IMR-90 (cell line): ENCODE results near the gene FRMPD4. TPM values are rescaled to one million over a fixed set of nuclear protein-coding genes. Genes with fewer than 3 reads are reported as not detected.
A peak's percentile ranks its signal among the peaks of the same experiment; 100 is the strongest.

Source experiments
- ATAC-seq: fragments of 200-7000 bp; cut with Tn5 transposase; 2 replicates; pipeline ENCODE4 v1.9.1; 2020; ENCODE audit warnings: low read depth, mild to moderate bottlenecking, moderate library complexity
- BruUV-seq: library from RNA; stranded (reverse); fragments of 400-500 nt; replicated peaks from 2 replicates; lab custom pipeline; 2021; lab: Mats Ljungman, UMichigan
- CTCF ChIA-PET: fragments of 300-600 bp; formaldehyde crosslinking; extraction: SDS; loops from one replicate; lab custom pipeline; 2021; ENCODE audit warnings: antibody characterized with exemption; lab: Yijun Ruan, JAX
- POLR2A ChIA-PET: fragments of 300-600 bp; sonication (Branson Sonifier 250); formaldehyde crosslinking; loops from one replicate; lab custom pipeline; 2022; ENCODE audit warnings: antibody characterized with exemption; ENCODE audit not compliant: unreplicated experiment; lab: Charles Lee
- DNase-seq: peaks from one replicate; pipeline ENCODE4 v3.0.0; 2013
- H2AFZ ChIP-seq: replicated peaks from 2 replicates; pipeline ENCODE3; 2013; ENCODE audit warnings: low read length, mild to moderate bottlenecking; ENCODE audit not compliant: poor library complexity
- H2AK5ac ChIP-seq: 2 replicates; pipeline ENCODE4 v1.6.1; 2013; ENCODE audit warnings: low read depth, low read length, inconsistent platforms
- H2AK9ac ChIP-seq: replicated peaks from 2 replicates; pipeline ENCODE3; 2013; ENCODE audit warnings: mild to moderate bottlenecking, low read depth, low read length, moderate library complexity; ENCODE audit not compliant: poor library complexity
- H2BK120ac ChIP-seq: 2 replicates; pipeline ENCODE4 v1.6.1; 2013; ENCODE audit warnings: low read depth, low read length, inconsistent platforms
- H2BK15ac ChIP-seq: 3 replicates; pipeline ENCODE4 v1.6.1; 2013; ENCODE audit warnings: low read depth, low read length, inconsistent platforms
- H2BK20ac ChIP-seq: 2 replicates; pipeline ENCODE4 v1.6.1; 2013; ENCODE audit warnings: low read depth, mild to moderate bottlenecking, inconsistent platforms, low read length, moderate library complexity
- H2BK5ac ChIP-seq: 2 replicates; pipeline ENCODE4 v1.6.1; 2013; ENCODE audit warnings: mild to moderate bottlenecking, low read depth, low read length, inconsistent platforms; ENCODE audit not compliant: poor library complexity, severe bottlenecking
- H3K14ac ChIP-seq: replicated peaks from 2 replicates; pipeline ENCODE4 v1.6.1; 2013; ENCODE audit warnings: low read depth, low read length, inconsistent platforms
- H3K18ac ChIP-seq: 2 replicates; pipeline ENCODE4 v1.6.1; 2013; ENCODE audit warnings: low read depth, low read length, control low read depth
- H3K23ac ChIP-seq: 2 replicates; pipeline ENCODE4 v1.6.1; 2013; ENCODE audit warnings: low read depth, low read length, inconsistent platforms
- H3K27ac ChIP-seq: 2 replicates; pipeline ENCODE4 v1.5.1; 2013; ENCODE audit warnings: mild to moderate bottlenecking, control low read depth, low read length; ENCODE audit not compliant: insufficient read depth
- H3K27me3 ChIP-seq: 2 replicates; pipeline ENCODE4 v1.6.1; 2013; ENCODE audit warnings: low read length; ENCODE audit not compliant: control insufficient read depth, insufficient read depth
- H3K36me3 ChIP-seq: 2 replicates; pipeline ENCODE4 v1.6.1; 2013; ENCODE audit warnings: low read length, mixed read lengths; ENCODE audit not compliant: control insufficient read depth, insufficient read depth
- H3K4ac ChIP-seq: 2 replicates; pipeline ENCODE4 v1.6.1; 2013; ENCODE audit warnings: low read depth, low read length, inconsistent platforms
- H3K4me1 ChIP-seq: 2 replicates; pipeline ENCODE4 v1.6.1; 2013; ENCODE audit warnings: low read length, mixed read lengths; ENCODE audit not compliant: control insufficient read depth, insufficient read depth
- H3K4me2 ChIP-seq: 2 replicates; pipeline ENCODE4 v1.6.1; 2013; ENCODE audit warnings: low read depth, mild to moderate bottlenecking, control low read depth, low read length, moderate library complexity
- H3K4me3 ChIP-seq: 2 replicates; pipeline ENCODE4 v1.5.1; 2013; ENCODE audit warnings: low read depth, mild to moderate bottlenecking, control low read depth, low read length, moderate library complexity; ENCODE audit not compliant: insufficient read depth
- H3K56ac ChIP-seq: 2 replicates; pipeline ENCODE4 v1.6.1; 2013; ENCODE audit warnings: low read length, inconsistent platforms; ENCODE audit not compliant: insufficient read depth; ENCODE audit errors: extremely low read depth
- H3K79me1 ChIP-seq, 2 experiments: 2 replicates each; pipeline ENCODE4 v1.6.1; 2013; ENCODE audit warnings: low read length in 2 of 2, inconsistent platforms in 1 of 2, low read depth in 1 of 2
- H3K9ac ChIP-seq: 2 replicates; pipeline ENCODE4 v1.6.1; 2013; ENCODE audit warnings: low read depth, low read length, control low read depth
- H3K9me1 ChIP-seq: 2 replicates; pipeline ENCODE4 v1.6.1; 2013; ENCODE audit warnings: low read length, inconsistent platforms; ENCODE audit not compliant: insufficient read depth
- H3K9me3 ChIP-seq: 2 replicates; pipeline ENCODE4 v1.6.1; 2013; ENCODE audit warnings: low read length; ENCODE audit not compliant: control insufficient read depth, insufficient read depth
- H4K20me1 ChIP-seq: 2 replicates; pipeline ENCODE4 v1.6.1; 2013; ENCODE audit warnings: low read length, inconsistent platforms; ENCODE audit not compliant: insufficient read depth
- H4K5ac ChIP-seq: 2 replicates; pipeline ENCODE4 v1.6.1; 2013; ENCODE audit warnings: mild to moderate bottlenecking, low read depth, low read length, control low read depth
- H4K8ac ChIP-seq, 2 experiments: 2 replicates each; pipeline ENCODE4 v1.6.1; 2013; ENCODE audit warnings: low read depth in 2 of 2, low read length in 2 of 2, control low read depth in 1 of 2, inconsistent platforms in 1 of 2
- H4K91ac ChIP-seq: 2 replicates; pipeline ENCODE4 v1.6.1; 2013; ENCODE audit warnings: low read depth, low read length, inconsistent platforms; ENCODE audit not compliant: insufficient read depth
- BHLHE40 ChIP-seq: fragments of 150-350 bp; IDR thresholded peaks from 2 replicates; pipeline ENCODE4 v1.6.1; 2016; ENCODE audit warnings: mild to moderate bottlenecking, low read depth, low read length
- CEBPB ChIP-seq: IDR thresholded peaks from 2 replicates; pipeline ENCODE4 v1.6.1; 2012; ENCODE audit warnings: low read depth, low read length, improper control_type of control experiment
- CHD1 ChIP-seq: IDR thresholded peaks from 2 replicates; pipeline ENCODE4 v1.6.1; 2012; ENCODE audit warnings: low read depth, low read length, improper control_type of control experiment
- CTCF ChIP-seq: conservative IDR thresholded peaks from 2 replicates; pipeline ENCODE4 v1.5.1; 2012; ENCODE audit warnings: mild to moderate bottlenecking, low read depth, low read length, improper control_type of control experiment
- ELK1 ChIP-seq: fragments of 150-350 bp; IDR thresholded peaks from 2 replicates; pipeline ENCODE4 v1.6.1; 2016; ENCODE audit warnings: low read depth, mild to moderate bottlenecking, low read length, moderate library complexity, borderline replicate concordance
- FOS ChIP-seq: fragments of 150-350 bp; IDR thresholded peaks from 2 replicates; pipeline ENCODE4 v1.6.1; 2016; ENCODE audit warnings: low read depth, low read length
- MAFK ChIP-seq: IDR thresholded peaks from 2 replicates; pipeline ENCODE4 v1.6.1; 2012; ENCODE audit warnings: low read depth, low read length, improper control_type of control experiment
- MAZ ChIP-seq: IDR thresholded peaks from 2 replicates; pipeline ENCODE4 v1.6.1; 2012; ENCODE audit warnings: low read depth, mild to moderate bottlenecking, low read length, improper control_type of control experiment, moderate library complexity, borderline replicate concordance
- MXI1 ChIP-seq: IDR thresholded peaks from 2 replicates; pipeline ENCODE4 v1.6.1; 2012; ENCODE audit warnings: low read depth, mild to moderate bottlenecking, low read length, moderate library complexity, borderline replicate concordance
- POLR2A ChIP-seq: IDR thresholded peaks from 2 replicates; pipeline ENCODE4 v1.6.1; 2012; ENCODE audit warnings: mild to moderate bottlenecking, low read depth, low read length
- RAD21 ChIP-seq: IDR thresholded peaks from 2 replicates; pipeline ENCODE4 v1.6.1; 2012; ENCODE audit warnings: low read length, improper control_type of control experiment
- RCOR1 ChIP-seq: IDR thresholded peaks from 2 replicates; pipeline ENCODE4 v1.6.1; 2012; ENCODE audit warnings: mild to moderate bottlenecking, low read length, improper control_type of control experiment; ENCODE audit not compliant: insufficient replicate concordance
- RFX5 ChIP-seq: IDR thresholded peaks from 2 replicates; pipeline ENCODE4 v1.8.0; 2012; ENCODE audit warnings: low read depth, mild to moderate bottlenecking, low read length, moderate library complexity
- SMC3 ChIP-seq: fragments of 150-350 bp; IDR thresholded peaks from 2 replicates; pipeline ENCODE4 v1.6.1; 2016; ENCODE audit warnings: low read depth, mild to moderate bottlenecking, antibody characterized with exemption, low read length, moderate library complexity
- USF2 ChIP-seq: fragments of 150-350 bp; IDR thresholded peaks from 2 replicates; pipeline ENCODE4 v1.6.1; 2017; ENCODE audit warnings: mild to moderate bottlenecking, antibody characterized with exemption, low read length, low read depth
- WGBS, 2 experiments: methylation state at CpG; one replicate each; pipeline versions ENCODE4 v1.1.5 to v1.1.7; 2013; ENCODE audit warnings: missing lambda C conversion rate in 2 of 2; ENCODE audit not compliant: insufficient read length in 1 of 2; ENCODE audit errors: extremely low coverage in 2 of 2; 5-methylcytosine and 5-hydroxymethylcytosine counted together
- dilution Hi-C: fragments of 300-500 bp; cut with HindIII; formaldehyde crosslinking; loops from one replicate; pipeline ENCODE4 v1.14.3; 2018; ENCODE audit warnings: low sequenced_read_pairs; ENCODE audit not compliant: unreplicated experiment
- in situ Hi-C: fragments of 300-500 bp; cut with MboI; formaldehyde crosslinking; loops from 3 replicates; pipeline ENCODE4 v1.14.3; 2019; ENCODE audit warnings: low sequenced_read_pairs, inconsistent platforms, mixed read lengths
- intact Hi-C: fragments of 100-400 bp; cut with micrococcal nuclease; formaldehyde crosslinking; loops from 2 replicates; pipeline ENCODE4 v1.10.0; 2022
- polyA plus RNA-seq, 3 experiments: library from polyadenylated mRNA; depleted of rRNA; stranded (reverse); fragments of >200 nt; gene quantifications; 2 replicates each; pipeline ENCODE4 v1.2.3, GENCODE V29; 2012; ENCODE audit warnings: low replicate concordance in 1 of 3
- total RNA-seq: library from RNA; depleted of rRNA; stranded (reverse); fragments of >200 nt; gene quantifications from 2 replicates; pipeline ENCODE4 v1.2.3, GENCODE V29; 2012

The FRMPD4 gene
- total and polyA plus RNA-seq, 2 of the 4 experiments (the other 2 are of a cell fraction), result 0.53 to 1.1 TPM

GRCh38 chrX:12137951-12138360 is 317 bp upstream of the FRMPD4 start:
- no peak overlapping the region; the same call in 1 of the 2 replicates for H3K18ac ChIP-seq
- peaks cover 0 to 6% of the 10 kb centered on the region in 2 experiments; a peak in 1 of 4 replicates for H3K79me1 ChIP-seq
- H3K56ac ChIP-seq, result no peak overlapping the region; the same call in 1 of the 2 replicates
- no peak overlapping the region for H2AK9ac ChIP-seq
- 14% methylated on average over 4 of the region's 24 CpGs; no CpG with 5 or more reads in 1 of the 2 experiments for WGBS, 2 experiments
- ChIA-PET CTCF (interaction anchor here (0.6 to 1.7 kb wide), 2 partner anchors 40 to 425 kb away, joined by 4 read pairs; no protein-coding TSS in a partner anchor), POLR2A (no interaction called here)
- H2BK120ac ChIP-seq, result peak overlapping the region; percentile 50
- 0 out of 2 replicates have a peak overlapping the region, but pooled peaks have one; percentile 23 for H4K91ac ChIP-seq
- peak overlapping the region; percentile 66; the same call in 1 of the 2 replicates for H3K14ac ChIP-seq
- H2BK15ac ChIP-seq, result no peak overlapping the region
- no TSS peak for BruUV-seq
- in situ Hi-C loops, result no loop called here
- H2BK20ac ChIP-seq, result peak overlapping the region; percentile 24; the same call in 1 of the 2 replicates
- peaks cover 2% of the 10 kb centered on the region; the same call in 1 of the 2 replicates for H3K27me3 ChIP-seq
- peak overlapping the region; percentile 61 for H3K4me3 ChIP-seq
- no peak overlapping the region; the same call in 1 of the 2 replicates for H3K27ac ChIP-seq
- no peaks in the 10 kb centered on the region for H3K9me3 ChIP-seq
- peak overlapping the region; percentile 49 for H3K9ac ChIP-seq
- no peak overlapping the region for H2AK5ac ChIP-seq
- no peaks in the 10 kb centered on the region for H3K36me3 ChIP-seq
- DNase-seq (no peak), ATAC-seq (no peak; the same call in none of the 2 replicates)
- peak overlapping the region; percentile 87 for H2AFZ ChIP-seq
- H4K5ac ChIP-seq, result no peak overlapping the region
- peak overlapping the region; percentile 89; the same call in 1 of the 2 replicates for H3K23ac ChIP-seq
- H2BK5ac ChIP-seq, result peak overlapping the region; percentile 33
- H3K4me1 ChIP-seq, result peaks cover 2% of the 10 kb centered on the region; the same call in 1 of the 2 replicates
- intact Hi-C loops, result loop anchor here (1.0 to 10.0 kb wide), 3 partner anchors 56 to 427 kb away; no protein-coding TSS in a partner anchor
- dilution Hi-C loops, result no loop called here
- H3K4ac ChIP-seq, result peak overlapping the region; percentile 71; the same call in 1 of the 2 replicates
- H4K8ac ChIP-seq, result peak overlapping the region in 1 of 2 experiments; percentile 28; a peak in 1 of 4 replicates
- H3K9me1 ChIP-seq, result no peaks in the 10 kb centered on the region
- H4K20me1 ChIP-seq, result no peaks in the 10 kb centered on the region
- peak overlapping the region; percentile 86 for H3K4me2 ChIP-seq
- TF ChIP-seq RAD21 (no peak), RFX5 (no peak), SMC3 (no peak), MAZ (no peak), MAFK (no peak), USF2 (no peak), RCOR1 (no peak), CHD1 (no peak), CTCF (no peak), BHLHE40 (no peak), FOS (no peak), ELK1 (no peak), CEBPB (no peak), MXI1 (no peak), POLR2A (no peak)
